SKM-1 (cell line): ENCODE measurements around the gene HBEGF.

Experiments
- DNase-seq: peaks from one replicate; lab custom pipeline; 2025; ENCODE audit not compliant: unreplicated experiment; lab: John Stamatoyannopoulos, UW

HBEGF gene

GRCh38 chr5:140346348-140347221 is at the start of gene HBEGF:
TSS of gene HBEGF (minus strand) at chr5:140346603. CDS start at chr5:140346328, 275 bp downstream.
- DNase-seq = peak; percentile 40

- DNase-seq = no peak
Observed at GRCh38 chr5:140393738-140394137, 47.3 kb upstream of the HBEGF start.

DNA sequence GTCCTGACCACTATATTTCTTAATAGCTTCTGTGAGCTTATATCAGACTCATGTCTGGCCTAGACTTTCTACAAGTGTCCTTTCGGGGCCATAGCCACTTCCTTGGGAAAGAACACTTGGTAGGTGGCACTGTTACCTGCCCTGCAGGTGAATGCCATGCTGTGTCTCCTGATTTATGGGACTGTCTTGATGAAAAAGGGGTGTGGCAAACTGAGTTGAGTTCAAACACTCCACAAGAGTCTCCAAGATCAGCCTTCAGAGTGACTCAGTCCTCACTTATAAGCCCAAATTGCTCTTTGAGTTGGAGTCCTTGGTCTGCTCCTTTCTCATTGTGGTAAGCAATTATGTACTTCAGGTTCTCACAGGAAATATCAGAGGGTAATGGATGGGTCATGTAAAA is 45.3 kb upstream of the HBEGF start:
- no peak for DNase-seq

DNA sequence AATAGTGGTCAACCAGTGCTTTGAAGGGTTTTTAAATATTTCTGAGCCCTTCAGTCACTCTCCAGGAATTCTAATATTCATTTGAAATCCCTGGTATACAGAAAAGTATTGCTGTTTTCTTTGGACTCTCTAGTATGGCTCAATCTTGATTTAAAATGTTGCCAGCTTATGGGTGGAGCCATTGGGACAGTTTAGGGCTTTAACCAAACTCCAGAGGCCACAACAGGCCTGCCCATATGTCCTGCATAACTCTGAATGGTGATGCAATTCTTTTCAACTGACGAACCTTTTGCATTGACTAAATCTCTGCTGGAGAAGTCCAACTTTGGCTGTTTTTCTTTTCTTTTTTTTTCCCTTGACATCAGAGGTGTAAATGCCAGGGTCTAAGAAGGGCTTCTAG is 44.9 kb upstream of the HBEGF start:
- DNase-seq = no peak

- no peak for DNase-seq
Observed at GRCh38 chr5:140388052-140388451, 41.6 kb upstream of the HBEGF start.

GRCh38 chr5:140383300-140383699 is 36.9 kb upstream of the HBEGF start:
- DNase-seq = no peak

DNA sequence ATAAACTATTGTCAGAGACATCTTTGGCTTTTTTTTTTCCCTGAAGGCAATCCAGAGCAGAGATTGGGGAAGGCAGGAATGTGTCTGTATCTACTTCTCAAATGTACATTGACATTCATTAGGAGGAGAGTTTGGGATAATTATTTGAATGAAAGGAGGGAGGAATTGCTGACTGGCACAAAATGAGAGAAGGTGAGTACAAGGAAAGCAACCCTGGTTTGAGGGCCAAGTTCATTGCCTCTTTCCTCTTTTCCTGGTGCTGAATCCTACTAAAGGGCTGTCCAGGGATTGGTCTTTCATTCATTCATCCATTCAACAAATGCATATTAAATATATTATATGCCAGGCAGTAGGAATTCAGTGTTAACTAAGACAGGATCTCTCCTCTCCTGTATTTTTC is 36.5 kb upstream of the HBEGF start:
- DNase-seq = no peak

DNA sequence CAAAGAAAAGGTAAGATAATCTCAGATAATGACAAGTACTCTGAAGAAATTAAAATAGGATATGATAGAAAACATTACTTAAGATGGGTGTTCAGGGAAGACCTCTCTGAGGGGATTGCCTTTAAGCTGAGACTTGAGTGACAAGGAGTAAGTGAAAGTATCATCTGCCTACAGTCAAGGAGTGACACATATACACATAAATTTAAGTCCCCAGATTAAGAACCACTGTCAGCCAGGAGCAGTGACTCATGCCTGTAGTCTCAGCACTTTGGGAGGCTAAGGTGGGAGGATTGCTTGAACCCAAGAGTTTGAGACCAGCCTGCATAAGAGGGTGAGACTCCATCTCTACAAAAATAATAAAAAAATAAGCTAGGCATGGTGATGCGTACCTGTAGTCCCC is 35.6 kb upstream of the HBEGF start:
- DNase-seq = no peak

DNA sequence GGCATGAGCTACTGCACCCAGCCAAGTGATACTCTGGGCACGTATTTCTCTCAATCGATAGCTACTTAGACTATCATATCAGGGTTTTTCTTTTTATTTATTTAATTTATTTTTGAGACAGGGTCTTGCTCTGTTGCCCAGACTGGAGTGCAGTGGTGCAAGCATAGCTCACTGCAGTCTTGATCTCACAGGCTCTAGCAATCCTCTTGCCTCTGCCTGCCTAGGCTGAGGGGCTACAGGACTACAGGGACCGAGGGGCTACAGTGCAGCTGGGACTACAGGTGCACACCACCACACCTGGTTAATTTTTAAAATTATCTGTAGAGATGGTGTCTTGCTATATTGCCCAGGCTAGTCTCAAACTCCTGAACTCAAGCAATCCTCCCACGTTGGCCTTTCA is 34.9 kb upstream of the HBEGF start:
- no peak for DNase-seq

DNA sequence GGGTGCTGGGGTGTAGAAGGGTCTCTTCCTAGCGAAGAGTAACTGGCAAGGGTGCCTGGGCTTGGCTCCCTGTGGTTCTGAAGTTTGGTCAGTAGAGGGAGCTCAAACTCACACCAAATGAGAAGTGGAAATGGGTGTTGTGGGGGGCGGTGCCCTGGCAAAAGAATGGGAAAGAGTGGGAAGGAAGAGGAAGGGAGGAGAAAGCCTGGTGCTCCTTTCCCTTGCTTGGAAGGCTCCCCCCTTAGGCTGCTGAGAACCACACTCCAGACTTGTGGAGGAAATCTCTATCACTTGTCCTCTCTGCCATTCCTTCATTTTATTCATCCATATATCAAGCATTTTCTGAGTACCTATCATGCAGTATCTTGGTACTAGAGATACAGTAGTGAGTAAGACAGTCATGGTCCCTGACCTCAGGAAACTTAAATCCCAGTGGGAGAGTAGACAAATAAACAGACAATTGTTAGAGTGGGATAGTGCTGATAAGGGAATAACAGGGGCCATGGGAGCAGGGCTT is 26.6 kb upstream of the HBEGF start:
- DNase-seq = peak; percentile 29

DNA sequence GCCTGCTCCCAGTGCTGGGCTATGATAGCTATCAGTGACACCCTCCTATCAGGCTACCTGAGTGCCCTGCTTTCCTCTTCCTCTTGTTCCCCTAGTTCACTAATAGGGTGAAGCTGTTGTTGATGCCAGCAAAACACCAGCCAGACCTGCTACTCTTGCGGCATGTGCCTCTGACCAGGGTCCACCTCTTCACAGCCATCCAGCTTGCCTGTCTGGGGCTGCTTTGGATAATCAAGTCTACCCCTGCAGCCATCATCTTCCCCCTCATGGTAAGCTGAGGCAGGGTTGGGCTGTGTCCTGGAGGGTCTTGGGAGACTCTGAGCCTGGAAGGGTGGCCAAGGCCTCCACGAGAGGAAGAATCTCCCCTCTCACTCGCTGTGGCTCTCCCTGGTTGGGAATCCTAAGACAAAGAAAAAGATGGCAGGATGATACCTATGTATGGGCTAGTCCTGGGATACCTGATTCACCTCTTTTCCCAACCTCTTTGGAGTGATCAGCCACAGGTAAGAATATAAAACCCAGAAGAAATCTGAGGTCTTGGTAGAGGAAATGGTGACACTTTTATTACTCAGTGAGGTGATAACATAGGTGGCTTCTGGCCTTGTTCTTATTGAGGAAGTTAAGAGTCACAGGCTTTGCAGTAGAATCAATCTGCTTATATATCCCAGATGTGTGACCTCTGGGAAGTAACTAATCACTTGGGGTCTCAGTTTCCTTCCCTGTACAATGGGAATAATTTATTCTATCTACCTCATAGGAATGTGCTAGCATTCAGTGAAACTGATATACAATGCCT is 25.2 kb upstream of the HBEGF start:
- DNase-seq = no peak

GRCh38 chr5:140367256-140368013 is 21.0 kb upstream of the HBEGF start:
- DNase-seq = no peak

DNA sequence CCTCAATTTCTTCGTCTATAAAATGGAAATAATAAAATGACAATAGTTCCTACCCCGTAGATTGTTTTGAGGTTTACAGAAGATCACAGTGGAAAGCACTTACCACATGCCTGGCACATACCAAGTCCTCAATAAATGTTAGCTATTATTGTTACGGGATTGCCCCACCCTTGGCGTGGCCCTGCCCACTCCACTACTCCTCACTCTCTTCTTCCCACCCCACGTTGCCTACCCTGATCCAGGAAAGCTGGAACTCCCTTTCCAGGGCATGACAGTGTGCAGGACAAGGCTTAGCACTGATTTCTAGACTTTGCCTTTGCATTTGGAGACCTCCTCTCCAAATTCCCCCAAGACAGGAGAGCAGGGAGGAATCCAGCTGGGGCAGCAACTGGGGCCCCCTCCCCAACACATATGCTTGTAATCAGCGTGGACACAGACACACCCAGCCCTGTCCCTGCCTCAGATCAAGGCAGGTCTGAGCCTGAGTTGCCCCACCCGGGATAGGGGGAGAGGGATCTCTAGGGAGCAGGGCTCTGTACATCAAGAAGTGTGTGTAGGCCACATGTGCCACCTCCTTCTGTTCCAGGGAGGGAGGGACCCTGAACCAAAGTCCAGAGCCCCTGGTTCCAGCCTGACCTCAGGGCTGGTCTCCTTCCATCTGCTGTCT is 20.3 kb upstream of the HBEGF start:
- no peak for DNase-seq

GRCh38 chr5:140365941-140366340 is 19.5 kb upstream of the HBEGF start:
- no peak for DNase-seq

GRCh38 chr5:140365282-140365681 is 18.9 kb upstream of the HBEGF start:
- DNase-seq = no peak

- DNase-seq = no peak
Observed at GRCh38 chr5:140364472-140364765, 18.0 kb upstream of the HBEGF start.

- no peak for DNase-seq
Observed at GRCh38 chr5:140363631-140364471, 17.4 kb upstream of the HBEGF start.

GRCh38 chr5:140362875-140363630 is 16.6 kb upstream of the HBEGF start:
- DNase-seq = peak; percentile 20

DNA sequence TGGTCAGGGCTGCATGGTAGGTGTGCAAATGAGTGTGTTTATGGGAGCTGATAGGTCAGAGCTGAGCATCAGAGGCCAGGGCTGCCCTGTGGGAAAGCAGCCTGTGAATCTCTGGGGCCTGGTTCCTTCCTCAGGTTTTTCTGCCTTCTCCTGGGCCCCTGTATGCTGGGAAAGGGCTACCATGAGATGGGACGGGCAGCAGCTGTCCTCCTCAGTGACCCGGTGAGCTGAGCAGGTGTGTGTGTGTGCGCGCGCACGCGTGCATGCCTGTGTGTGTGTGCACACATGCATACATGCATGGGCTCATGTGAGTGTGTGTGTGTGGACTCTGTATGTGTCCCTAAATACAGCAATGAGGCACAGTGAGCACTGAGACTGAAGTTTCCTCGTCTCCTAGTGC is 15.9 kb upstream of the HBEGF start:
- no peak for DNase-seq
